Testis (tissue), 3 donors: ENCODE results near the gene KDM5C. TPM values are rescaled to one million over a fixed set of nuclear protein-coding genes. Genes with fewer than 3 reads are reported as not detected.
"Not testable (repeated sequence)": the region's sequence is repeated elsewhere in the genome, so short reads cannot be mapped to it uniquely, and the experiment has no call there.

Experiments
- DNase-seq: peaks from one replicate; pipeline ENCODE4 v3.0.0-alpha.2; 2019
- H3K27ac ChIP-seq, 2 donors: fragments of 200-600 bp; sonication (generic); one replicate each; pipeline ENCODE4 v1.5.1; 2019
- H3K27me3 ChIP-seq: fragments of 200-600 bp; sonication (generic); one replicate; pipeline ENCODE4 v1.5.1; 2019
- H3K36me3 ChIP-seq: fragments of 200-600 bp; sonication (generic); one replicate; pipeline ENCODE4 v1.5.1; 2017; ENCODE audit warnings: low read depth; ENCODE audit errors: missing control alignments
- H3K4me1 ChIP-seq: fragments of 200-600 bp; sonication (generic); one replicate; pipeline ENCODE4 v1.5.1; 2019
- H3K4me3 ChIP-seq, 2 donors: fragments of 200-600 bp; sonication (generic); one replicate each; pipeline ENCODE4 v1.5.1; 2017 to 2019
- H3K9me3 ChIP-seq: fragments of 200-600 bp; sonication (generic); one replicate; pipeline ENCODE4 v1.5.1; 2017
- CTCF ChIP-seq, 3 experiments: fragments of 450-650 bp in 2 of 3; fragments of 200-600 bp in 1 of 3; sonication (generic) in 1 of 3; IDR thresholded peaks; one replicate each; pipeline ENCODE4 v1.5.1; 2016 to 2019; ENCODE audit warnings: antibody characterized with exemption in 3 of 3, mild to moderate bottlenecking in 2 of 3, moderate library complexity in 1 of 3
- POLR2A ChIP-seq: fragments of 450-650 bp; IDR thresholded peaks from one replicate; pipeline ENCODE4 v1.6.1; 2017; ENCODE audit warnings: antibody characterized with exemption, mild to moderate bottlenecking, moderate library complexity
- WGBS, 2 donors: methylation state at CpG; one replicate each; pipeline ENCODE4 v1.1.5; 2018; 5-methylcytosine and 5-hydroxymethylcytosine counted together
- intact Hi-C: fragments of 100-400 bp; cut with DNase I; formaldehyde crosslinking; loops from one replicate; pipeline ENCODE4 v1.15.1; 2023; ENCODE audit warnings: low total_unique reads
- polyA plus RNA-seq: library from polyadenylated mRNA; stranded (reverse); fragments of 350-450 nt; fragmentation: Illumina TruSeq; extraction: RNeasy Lipid Tissue Mini Kit (QIAGEN cat#74804); gene quantifications from one replicate; pipeline ENCODE4 v1.2.3, GENCODE V29; 2014; ENCODE audit warnings: low read depth, low replicate concordance; ENCODE audit not compliant: insufficient read depth
- total RNA-seq, 2 donors: library from RNA; depleted of rRNA; stranded (reverse); fragments of >200 nt; gene quantifications; one replicate each; pipeline ENCODE4 v1.2.3, GENCODE V29; 2016

KDM5C gene
- total and polyA plus RNA-seq, 3 donors from 2014 or later: 40.1 to 134 (median 104) TPM

- H3K9me3 ChIP-seq: no peaks in the 10 kb centered on the region
- no peak for DNase-seq
- H3K36me3 ChIP-seq: no peaks in the 10 kb centered on the region
- intact Hi-C loops: no loop called here
- no peaks in the 10 kb centered on the region for H3K4me1 ChIP-seq
- no peaks in the 10 kb centered on the region for H3K27me3 ChIP-seq
- TF ChIP-seq CTCF (IDR thresholded peaks at IDR 0.05) (no peak), POLR2A (no peak)
- no peak overlapping the region for H3K27ac ChIP-seq
- H3K4me3 ChIP-seq: no peak overlapping the region
- 77 to 86% methylated on average over 2 of the region's 2 CpGs for WGBS, 2 donors
These were observed 40.2 kb downstream of the KDM5C start for GRCh38 chrX:53184836-53185235.

GRCh38 chrX:53171356-53171755 lies 53.7 kb downstream of the KDM5C start:
- intact Hi-C loops: no loop called here

GRCh38 chrX:53166103-53166502 lies 58.9 kb downstream of the KDM5C start:
- H3K4me1 ChIP-seq: no peaks in the 10 kb centered on the region
- no peak for TF ChIP-seq CTCF (IDR thresholded peaks at IDR 0.05)
- TF ChIP-seq POLR2A: no peak
- DNase-seq: no peak
- 56 to 59% methylated on average over 3 of the region's 3 CpGs for WGBS, 2 donors
- intact Hi-C loops: no loop called here
- no peaks in the 10 kb centered on the region for H3K36me3 ChIP-seq
- no peak overlapping the region for H3K4me3 ChIP-seq
- no peaks in the 10 kb centered on the region for H3K9me3 ChIP-seq
- no peaks in the 10 kb centered on the region for H3K27me3 ChIP-seq
- no peak overlapping the region for H3K27ac ChIP-seq

More at GRCh38 chrX:53171356-53171755, 53.7 kb downstream of the KDM5C start:
- Histone ChIP-seq H3K9me3 (no peaks in the 10 kb centered on the region), H3K27me3 (no peaks in the 10 kb centered on the region), H3K27ac (no peak overlapping the region), H3K36me3 (no peaks in the 10 kb centered on the region), H3K4me1 (no peaks in the 10 kb centered on the region), H3K4me3 (no peak overlapping the region)
- no peak for DNase-seq
- 98% methylated on average over 6 of the region's 7 CpGs; no CpG with 5 or more reads in 1 of the 2 donors for WGBS, 2 donors
- TF ChIP-seq CTCF (IDR thresholded peaks at IDR 0.05) (no peak), POLR2A (no peak)

GRCh38 chrX:53164566-53164965 lies 60.4 kb downstream of the KDM5C start:
- intact Hi-C loops, H3K27ac ChIP-seq, DNase-seq, H3K4me3 ChIP-seq, H3K4me1 ChIP-seq, H3K27me3 ChIP-seq, H3K36me3 ChIP-seq, H3K9me3 ChIP-seq: not testable (repeated sequence)
- 75 to 91% methylated on average over 5 to 6 of the region's 6 CpGs for WGBS, 2 donors

GRCh38 chrX:53163436-53163835 lies 61.6 kb downstream of the KDM5C start:
- H3K27ac ChIP-seq: no peak overlapping the region
- no peak overlapping the region for H3K4me3 ChIP-seq
- no peaks in the 10 kb centered on the region for H3K27me3 ChIP-seq
- no peaks in the 10 kb centered on the region for H3K4me1 ChIP-seq
- H3K9me3 ChIP-seq: no peaks in the 10 kb centered on the region
- intact Hi-C loops: no loop called here
- TF ChIP-seq CTCF (IDR thresholded peaks at IDR 0.05) (no peak), POLR2A (no peak)
- 83 to 97% methylated on average over 3 to 7 of the region's 7 CpGs for WGBS, 2 donors
- no peaks in the 10 kb centered on the region for H3K36me3 ChIP-seq
- no peak for DNase-seq
